HG03280 (cell line): ENCODE data around the gene CTNND1.

ENCODE experiments used
- ATAC-seq: cut with Tn5 transposase; IDR thresholded peaks from one replicate; pipeline ENCODE4 v1.9.1; 2021; ENCODE audit warnings: mild to moderate bottlenecking, moderate library complexity; ENCODE audit not compliant: unreplicated experiment

Gene CTNND1

DNA sequence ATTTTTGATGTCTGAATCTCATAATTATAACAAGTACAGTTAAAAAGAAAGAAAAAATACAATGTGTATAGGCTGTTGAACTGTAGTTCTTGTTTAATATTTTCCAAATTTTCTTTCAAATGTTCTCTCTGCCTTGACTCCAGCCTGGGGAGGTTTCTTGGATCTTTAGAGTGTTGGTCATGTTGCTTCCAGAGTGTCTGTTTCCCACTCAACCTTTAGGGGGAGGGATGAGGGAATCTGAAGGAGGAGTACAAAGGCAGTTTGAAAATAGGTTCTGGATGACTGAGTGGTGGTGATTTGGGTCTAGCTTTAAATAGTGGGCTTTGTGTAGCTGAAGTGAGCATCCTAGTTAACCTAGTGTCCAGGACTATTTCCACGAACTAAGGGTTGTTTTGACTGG, 2.0 kb downstream of the CTNND1 start:
- no peak for ATAC-seq

DNA sequence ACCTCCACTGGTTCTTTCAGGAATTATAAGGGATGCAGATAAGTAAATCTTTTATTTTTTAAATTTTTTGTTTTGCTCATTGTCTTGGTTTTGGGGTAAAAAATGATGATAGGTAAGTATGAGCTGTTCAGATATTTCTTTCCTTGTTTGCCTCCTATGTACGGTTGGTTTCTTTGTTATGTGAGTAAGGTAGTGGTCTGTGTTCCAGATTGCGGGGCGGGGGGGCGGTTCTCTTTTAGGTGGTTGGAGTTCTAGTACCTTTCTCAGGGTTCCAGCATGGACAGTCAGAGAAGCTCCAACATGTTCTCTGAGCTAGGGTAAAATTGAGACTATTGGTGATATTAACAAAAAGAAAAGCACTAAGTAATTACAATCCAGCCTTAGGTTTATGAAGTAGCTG, 2.4 kb downstream of the CTNND1 start:
- ATAC-seq, result no peak

- no peak for ATAC-seq
These were observed 3.0 kb downstream of the CTNND1 start for GRCh38 chr11:57764566-57764965.

GRCh38 chr11:57764972-57765371, 3.4 kb downstream of the CTNND1 start:
- ATAC-seq, result no peak

DNA sequence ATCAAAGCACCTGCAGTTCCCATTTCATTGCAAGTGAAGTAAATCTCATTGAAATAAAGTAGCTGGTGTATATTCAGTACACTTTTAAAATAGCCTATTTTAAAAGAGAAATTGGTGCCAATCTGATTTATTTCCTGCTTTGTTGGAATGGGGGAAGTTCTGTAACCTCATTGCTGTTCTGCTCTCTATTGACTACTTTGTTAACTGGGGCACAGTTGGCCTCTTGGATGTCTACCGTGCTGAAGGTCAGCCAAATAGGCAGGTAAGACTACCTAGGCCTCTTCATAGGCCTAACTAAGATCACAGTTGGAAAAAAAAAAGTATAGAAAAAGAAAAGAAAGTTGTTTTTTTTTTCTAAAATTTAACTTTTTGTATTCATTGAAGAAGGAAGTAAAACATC, 9.2 kb downstream of the CTNND1 start:
- no peak for ATAC-seq

DNA sequence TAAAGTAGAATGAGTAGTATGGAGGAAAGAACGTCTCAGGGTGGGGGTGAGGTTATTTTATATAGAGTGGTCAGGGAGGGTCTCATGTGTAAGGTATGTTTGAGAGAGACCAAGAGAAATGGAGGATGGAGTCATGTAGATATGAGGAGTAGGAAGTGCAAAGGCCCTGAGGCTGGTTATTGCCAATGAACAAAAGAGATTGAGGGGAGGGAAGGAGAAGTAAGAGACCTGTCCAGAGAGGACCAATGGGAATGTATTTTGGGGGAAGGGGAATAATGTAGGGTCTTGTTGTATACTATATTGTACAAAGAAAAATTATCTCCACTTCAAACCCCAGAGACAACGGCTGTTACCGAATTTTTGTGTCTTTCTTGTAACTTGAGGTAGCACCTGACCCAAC, 9.8 kb downstream of the CTNND1 start:
- no peak for ATAC-seq

- no peak for ATAC-seq
These were observed 11.0 kb downstream of the CTNND1 start for GRCh38 chr11:57772562-57772961.

- no peak for ATAC-seq
These were observed 11.5 kb downstream of the CTNND1 start for GRCh38 chr11:57773026-57773598.

- no peak for ATAC-seq
These were observed 13.9 kb downstream of the CTNND1 start for GRCh38 chr11:57775491-57775890.

DNA sequence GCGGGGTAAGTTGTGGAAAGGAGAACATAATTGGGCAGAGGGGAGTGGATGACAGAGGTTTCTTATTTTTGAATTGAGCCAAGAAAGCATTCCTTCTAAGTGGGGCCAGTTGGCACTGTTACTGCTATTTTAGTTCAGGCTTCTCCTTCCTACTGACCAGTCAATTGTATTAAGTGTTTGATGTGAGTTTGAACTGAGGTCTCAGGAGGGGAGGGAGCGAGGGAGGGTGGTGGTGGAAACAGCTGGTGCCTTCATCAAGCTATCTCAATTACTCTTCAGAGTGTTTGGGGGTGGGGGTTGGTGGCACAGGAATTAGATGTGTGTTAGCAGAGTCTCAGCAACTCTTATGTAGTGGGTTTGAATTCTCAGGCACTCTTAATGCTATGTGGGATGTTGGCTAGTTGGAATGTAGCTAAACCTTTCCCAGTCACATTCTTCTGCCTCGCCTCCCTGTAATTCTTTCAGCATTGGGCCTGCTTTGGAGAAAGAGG, 14.5 kb downstream of the CTNND1 start:
- no peak for ATAC-seq

DNA sequence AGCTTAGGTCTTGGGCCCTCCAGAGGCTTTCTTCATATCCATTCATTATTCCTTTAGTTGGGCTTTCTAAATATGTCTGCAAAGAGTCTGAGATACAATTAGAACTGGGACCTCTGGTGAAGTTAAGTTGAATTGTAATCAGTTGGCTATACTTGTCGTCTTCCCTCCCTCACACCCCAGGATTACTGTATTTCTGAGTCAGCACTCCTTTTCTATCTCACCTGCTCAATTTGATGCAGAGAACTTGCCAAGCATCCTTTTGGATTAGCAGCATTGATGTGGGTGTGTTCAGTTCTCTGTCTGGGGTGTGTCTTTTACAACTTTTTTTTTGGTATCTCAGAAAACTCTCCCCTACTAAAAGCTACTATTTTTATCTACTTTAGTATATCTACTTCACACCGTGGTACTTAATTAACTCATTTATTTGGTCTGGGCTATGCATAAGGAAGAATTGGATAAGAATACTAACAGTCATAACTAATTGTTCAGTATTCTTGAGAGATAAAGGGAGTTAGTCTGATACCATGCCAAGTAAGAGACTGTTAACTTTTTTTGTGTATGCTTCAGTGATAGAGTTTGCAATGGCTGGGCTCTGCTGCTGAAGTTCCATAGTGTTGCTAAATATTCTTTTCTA, 15.1 kb downstream of the CTNND1 start:
- no peak for ATAC-seq

GRCh38 chr11:57777969-57778317, 16.3 kb downstream of the CTNND1 start:
- ATAC-seq, result no peak

DNA sequence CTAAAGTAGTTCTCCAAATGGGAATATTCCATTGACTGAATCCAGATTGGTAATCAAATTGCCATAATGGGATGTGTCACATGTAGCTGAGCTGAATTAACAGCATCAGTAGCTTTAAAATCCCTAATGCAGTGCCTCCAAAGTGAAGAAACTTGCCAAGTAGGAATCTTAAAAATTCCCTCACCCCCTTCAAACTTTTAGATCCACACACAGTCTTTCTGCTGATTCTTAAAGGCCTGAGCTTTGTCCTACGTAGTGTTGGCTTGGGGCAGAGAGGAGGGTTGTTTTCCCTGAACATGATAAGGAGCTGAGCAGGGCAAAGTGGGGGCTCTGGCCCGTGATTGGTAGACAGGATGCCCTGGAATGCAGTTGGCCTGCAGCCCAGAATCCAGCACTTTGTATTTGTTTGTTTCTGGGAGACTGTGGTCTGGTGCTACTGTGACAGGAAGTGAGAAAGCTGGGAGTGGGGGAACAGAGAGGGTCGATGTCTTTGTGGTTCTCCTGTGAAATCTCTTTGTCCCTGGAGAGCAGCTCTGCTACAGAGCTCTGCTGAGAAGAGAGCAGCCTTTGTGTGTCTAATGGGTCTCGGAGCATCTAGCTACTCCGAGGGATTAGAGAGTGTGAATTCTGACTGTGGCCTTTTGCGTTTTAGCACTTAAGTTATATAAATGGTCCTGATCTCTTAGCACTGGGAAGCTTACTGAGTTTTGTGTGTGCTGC, 16.9 kb downstream of the CTNND1 start:
- no peak for ATAC-seq

- ATAC-seq, result no peak
These were observed 17.7 kb downstream of the CTNND1 start for GRCh38 chr11:57779276-57779675.

GRCh38 chr11:57781529-57781943, 19.9 kb downstream of the CTNND1 start:
- ATAC-seq, result no peak

GRCh38 chr11:57785072-57785471, 23.5 kb downstream of the CTNND1 start:
- ATAC-seq, result no peak

DNA sequence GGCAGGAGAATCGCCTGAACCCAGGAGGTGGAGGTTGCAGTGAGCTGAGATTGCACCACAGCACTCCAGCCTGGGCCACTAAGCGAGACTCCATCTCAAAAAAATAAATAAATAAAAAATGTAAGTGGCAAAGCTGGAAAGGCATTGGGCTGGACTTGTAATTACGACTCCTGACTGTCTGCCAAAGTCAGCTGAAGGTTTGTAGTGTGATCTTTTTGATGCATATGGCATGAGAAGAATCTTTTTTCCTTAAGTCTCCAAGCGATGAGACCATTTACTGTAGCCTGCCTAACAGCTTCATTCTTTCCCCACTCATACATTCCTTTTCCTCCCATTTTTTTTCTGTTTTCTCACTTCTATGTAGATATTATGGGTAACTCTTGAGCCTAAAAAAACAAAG, 24.8 kb downstream of the CTNND1 start:
- no peak for ATAC-seq

GRCh38 chr11:57787006-57787604, 25.5 kb downstream of the CTNND1 start:
- ATAC-seq, result no peak

DNA sequence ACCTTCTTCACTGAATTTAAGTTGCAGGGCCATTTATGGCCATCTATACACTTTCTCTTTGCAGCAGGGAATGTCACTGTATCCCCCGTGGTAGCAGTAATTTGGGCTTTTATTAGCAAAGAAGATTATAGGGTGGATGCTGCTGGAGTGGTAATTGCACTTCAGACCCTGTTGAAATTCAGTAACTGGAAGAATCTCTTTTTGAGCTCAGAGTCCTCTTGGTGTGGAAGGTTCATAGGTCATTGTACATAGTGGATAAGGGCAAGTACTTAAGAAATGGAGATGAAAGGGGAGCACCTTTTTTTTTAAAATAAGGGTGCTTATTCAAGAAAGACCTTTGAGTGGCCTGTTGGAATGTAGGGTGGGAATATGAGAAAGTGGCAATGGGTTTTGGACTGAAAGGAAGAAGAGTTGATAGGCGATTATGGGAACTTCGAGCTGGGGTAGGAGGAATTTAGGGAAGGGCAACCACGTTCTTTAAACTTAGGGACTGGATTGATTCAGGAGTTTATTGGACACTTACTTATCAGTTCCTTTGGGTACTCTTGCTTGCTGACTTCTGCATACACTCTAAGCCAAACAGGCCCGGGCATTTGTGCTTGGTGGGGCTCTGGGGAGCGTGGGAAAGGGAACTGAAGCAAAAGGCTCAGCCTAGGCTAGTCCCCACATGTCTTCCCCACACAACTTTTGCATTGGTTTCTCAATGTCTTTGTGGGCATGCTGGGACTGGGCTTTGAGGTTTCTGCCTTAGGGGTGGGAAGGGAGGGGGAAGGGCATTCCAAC, 26.5 kb downstream of the CTNND1 start:
- no peak for ATAC-seq

DNA sequence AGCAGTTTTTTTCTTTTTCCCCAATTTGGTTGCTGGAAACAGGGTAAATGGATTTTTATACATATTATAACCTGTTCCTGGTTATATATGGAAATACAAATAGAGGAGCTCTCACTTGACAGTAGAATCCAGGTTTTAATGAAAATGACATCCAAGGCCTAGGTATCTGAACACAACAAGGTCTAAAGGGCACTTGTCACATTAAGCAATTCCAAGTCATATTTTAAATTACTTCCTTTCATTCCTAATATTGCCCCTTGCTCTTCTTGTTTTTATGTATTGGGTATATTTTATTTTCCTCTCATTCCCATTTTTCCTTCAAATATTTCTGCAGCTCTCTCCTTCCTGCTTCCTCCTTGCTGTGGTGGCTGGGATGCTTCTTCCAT, 27.1 kb downstream of the CTNND1 start:
- no peak for ATAC-seq
